GM18868 (cell line): ENCODE data around the gene WWOX.

ENCODE experiments used
- ATAC-seq: cut with Tn5 transposase; IDR thresholded peaks from one replicate; pipeline ENCODE4 v1.9.1; 2021; ENCODE audit warnings: mild to moderate bottlenecking, moderate library complexity; ENCODE audit not compliant: unreplicated experiment

Gene WWOX

DNA sequence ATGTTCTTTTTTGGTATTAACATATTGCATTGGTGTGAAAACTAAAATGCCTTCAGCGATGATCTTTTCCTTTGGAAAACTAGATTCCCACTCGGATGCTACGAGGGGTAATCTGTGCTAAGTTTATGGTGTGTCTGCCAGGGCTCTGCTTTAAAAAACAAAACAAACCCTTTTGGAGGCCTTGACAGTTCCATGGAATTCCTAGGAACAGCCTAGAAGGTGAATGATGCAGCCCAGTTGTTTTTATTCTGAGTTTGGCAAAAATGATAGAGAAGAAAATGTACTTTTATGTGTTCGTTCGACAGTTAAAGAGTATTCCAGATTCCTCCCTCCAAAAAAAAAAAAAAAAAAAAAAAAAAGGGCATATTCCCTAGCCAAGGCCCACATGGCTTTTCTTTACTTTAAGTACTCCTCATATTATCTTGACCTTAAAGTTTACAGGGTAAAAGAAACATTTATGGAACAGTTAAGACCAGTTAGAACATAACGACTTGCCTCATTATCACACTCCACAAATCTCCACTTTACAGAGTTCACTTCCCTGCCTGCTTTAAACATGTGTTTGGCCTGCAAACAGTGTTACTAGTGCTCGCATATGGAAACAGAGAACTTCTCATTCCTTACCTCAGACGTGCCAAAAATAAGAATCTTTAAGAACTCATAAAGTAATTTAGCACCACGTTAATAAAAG is 159.1 kb downstream of the WWOX start:
- ATAC-seq = no peak

DNA sequence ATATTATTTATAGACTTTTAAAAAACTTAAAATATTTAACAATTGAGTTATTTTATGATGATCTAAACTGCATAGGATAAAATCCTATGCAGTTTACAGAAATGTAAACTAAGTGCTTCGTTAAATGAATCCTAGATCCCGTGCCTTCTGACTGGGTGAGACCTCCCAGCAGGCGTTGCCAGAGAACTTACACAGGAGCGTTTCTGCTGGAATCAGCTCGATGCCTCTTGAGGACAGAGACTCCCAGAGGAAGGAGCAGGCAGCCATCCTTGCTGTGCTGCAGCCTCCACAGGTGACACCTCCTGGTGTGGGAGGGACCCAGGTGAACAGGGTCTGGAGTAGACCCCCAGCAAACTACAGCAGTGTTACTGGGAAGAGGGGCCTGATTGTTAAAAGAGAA is 160.4 kb downstream of the WWOX start:
- no peak for ATAC-seq

DNA sequence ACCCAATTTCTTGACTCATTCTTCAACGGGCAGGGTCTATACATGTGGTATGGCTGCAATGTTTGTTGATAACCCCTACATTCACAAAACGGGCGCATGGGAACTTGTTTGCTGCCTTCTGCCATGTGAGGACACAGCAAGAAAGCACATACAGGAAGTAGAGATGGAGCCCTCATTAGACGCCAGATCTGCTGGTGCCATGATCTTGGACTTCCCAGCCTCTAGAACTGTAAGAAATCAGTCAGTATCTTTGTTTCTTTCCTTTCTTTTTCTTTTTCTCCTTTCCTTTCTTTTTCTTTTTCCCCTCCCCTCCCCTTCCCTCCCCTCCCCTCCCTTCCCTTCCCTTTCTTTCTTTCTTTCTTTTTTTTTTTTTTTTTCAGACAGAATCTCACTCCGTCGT is 165.2 kb downstream of the WWOX start:
- no peak for ATAC-seq

DNA sequence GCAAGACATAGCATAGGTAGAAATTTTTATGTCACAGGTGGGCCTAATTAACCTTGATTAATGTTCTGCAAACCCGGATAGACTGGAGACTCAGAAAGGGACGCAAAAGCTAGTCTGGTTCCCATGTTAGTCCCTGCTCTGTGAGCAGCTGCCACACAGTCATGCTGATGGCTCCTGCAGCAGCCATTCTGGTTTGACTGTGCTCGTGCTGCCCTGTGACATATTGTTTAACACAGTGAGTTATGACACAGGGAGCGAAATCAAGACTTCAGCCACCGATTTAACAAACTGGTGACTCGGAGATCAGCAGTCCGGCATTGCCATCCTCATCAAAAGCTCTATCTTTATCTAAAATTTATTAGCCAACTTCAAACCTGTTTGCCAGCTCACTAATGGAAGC is 169.8 kb downstream of the WWOX start:
- ATAC-seq = no peak

DNA sequence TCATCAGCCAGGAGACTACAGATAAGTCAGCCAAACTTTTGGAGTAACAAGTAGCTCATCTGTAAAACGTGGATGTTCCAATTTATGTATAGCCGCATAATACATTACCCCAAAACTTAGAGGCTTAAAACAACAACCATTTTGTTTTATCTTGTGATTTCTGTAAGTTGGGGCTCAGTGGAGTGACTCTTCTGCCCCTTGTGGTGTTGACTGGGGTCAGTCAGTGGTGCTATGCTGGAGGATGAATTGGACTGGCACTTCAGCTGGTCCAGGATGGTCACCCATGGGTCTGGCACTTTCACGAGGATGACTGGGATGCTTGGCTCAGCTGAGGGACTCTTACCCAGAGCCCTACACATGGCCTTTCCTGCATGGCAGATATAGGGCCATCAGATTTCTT is 172.5 kb downstream of the WWOX start:
- no peak for ATAC-seq

DNA sequence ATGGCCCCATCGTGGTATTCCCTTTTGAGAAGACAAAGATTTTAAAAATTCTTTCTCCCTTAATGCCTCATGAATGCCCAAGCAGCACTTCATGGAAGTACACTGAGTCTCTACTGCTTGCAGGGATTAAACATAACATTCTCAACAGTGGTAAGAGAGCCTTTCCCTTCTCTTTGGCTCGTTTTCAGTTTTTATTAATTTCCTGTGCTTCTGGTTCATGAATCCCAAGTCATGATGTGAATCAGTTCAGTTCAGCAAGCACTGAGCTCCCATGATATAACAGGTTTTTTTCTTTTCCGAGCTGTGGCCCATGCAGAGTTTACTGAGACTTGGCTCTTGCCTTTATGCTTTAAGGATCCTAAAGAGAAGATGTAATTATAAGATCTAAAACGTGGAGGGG is 175.3 kb downstream of the WWOX start:
- ATAC-seq = no peak

DNA sequence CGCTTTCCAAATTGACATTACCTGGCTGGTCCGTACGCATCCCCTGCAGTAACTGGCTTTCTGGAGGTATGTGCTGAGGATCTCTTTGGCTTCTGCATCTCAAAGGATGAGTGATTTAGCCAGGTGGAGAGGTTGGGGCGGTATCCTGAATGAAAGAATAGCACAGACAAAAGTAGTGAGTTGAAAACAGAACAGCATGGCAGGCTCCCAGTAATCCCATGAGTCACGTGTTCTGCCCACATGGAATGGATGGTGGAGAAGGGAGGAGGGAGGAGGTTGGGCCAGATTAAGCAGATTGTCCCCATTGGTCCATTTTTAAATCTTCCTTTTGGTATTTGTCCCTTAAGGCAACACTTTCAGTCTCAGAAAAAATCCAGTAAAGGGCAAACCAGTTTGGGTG is 176.0 kb downstream of the WWOX start:
- ATAC-seq = no peak

DNA sequence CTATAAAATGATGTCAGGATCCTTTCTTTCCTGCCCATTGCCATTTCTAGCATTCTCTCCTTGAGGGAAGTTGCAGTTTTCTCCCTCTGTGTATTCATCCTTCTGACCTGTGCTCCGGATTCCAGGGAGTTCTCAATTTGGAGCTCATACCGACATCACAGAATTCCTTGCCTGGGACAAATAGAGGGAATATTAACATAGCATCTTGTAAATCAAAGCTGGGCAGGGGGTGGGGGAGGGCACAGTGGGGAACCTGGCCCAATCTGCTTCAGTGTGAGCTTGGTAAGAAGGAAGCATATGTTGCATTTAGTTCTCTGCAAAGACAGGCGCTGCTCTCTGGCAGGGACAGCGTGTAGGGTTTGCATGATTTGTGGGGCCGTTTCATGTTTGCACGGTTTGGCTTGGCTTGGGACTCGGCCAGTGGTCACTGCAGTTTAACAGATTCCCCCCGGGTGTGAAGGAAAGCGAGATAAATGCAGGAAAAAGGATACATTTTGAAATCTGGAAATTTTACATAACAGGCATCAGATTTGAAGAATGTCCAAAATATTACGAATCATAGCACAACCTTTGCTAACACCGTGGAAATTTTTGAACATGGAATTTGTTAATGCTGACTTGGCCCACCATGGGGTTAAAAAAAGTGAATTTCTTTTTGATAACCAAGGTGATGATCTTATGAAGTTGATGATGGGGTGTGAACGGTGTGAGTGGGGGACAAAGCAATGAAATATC is 178.0 kb downstream of the WWOX start:
- no peak for ATAC-seq

DNA sequence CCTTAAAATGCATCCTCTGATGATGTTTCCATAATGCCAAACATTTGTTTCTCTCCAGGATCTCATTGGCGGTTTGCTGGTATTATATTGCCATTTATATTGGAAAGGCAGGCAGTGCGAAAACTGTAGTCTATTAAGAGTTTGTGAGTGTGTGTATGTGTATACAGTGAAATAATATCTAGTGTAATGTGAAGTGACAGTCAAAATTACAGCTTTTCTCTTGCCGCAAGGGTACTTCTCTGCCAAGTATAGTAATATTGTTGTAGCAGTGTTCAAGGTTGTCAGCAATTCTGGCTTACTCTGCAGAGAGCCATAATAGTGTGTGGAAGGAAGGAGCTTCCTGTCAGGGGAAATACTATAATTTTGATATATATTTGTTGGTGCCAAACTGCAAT is 178.6 kb downstream of the WWOX start:
- no peak for ATAC-seq

DNA sequence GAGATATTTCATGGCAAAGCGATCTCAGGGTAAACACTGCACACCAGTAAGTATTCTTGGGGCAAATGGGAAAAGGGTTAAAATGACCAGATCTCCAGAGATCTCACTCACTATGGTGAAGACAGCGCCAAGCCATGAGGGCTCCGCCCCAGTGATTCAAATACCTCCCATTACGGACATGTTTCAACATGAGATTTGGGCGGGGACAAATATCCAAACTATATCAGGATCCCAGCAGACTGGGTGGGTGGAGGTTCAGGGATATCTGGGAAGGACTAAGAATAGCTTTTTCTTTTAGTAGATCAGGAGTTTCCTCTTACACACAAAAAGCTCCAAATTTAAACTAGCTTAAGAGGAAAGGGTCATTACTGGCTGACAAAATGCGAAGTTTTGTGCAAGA is 181.7 kb downstream of the WWOX start:
- ATAC-seq = no peak

DNA sequence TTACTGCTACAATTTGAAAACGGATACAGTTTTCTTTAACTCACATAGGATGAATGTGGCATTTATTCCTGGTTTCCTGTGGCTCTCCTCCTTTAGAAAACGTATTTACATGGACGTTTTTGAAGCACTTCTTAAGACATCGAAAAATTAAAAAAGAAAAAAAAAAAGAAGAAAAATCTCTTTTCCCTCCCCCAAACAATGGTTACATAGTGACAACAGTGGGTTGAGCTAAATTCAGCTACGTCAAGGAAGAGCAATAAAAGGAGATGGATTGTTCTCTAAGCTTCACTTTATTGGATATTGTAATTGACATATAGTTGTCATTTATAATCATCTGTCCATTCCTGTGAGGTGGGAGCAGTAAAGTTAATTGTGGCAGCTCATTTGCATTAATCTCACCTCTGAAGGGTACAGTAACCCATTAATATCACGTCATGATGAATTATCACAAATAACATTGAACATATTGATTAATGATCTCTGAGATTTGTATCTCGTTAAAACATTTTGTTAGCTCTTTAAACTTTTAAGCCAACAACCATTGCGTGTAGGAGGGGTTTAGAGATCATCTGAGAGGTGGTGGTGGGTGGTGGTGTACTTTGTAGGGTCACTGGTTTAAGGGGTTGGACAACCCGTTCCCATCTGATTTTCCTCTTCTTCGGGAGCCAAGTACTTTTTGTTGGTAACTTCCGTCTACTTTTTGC is 184.2 kb downstream of the WWOX start:
- no peak for ATAC-seq

DNA sequence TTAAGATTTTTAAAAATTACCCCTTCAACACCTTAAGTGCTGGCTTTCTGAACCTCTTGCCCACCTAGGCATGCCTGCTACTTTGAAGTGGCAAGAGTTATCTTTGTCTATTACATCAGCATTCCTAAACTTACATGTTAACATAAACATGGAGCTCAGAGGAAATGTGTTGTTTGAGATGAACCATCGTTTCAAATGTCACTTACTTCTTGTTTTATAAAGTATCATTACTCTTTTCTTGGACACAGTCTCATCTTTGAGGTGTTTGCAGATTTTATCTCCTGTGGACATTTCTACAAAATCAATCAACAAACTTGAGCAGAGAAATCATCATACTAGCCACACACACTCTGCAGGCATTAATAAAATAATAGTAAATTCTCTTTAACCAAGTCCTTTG is 184.9 kb downstream of the WWOX start:
- ATAC-seq = no peak

DNA sequence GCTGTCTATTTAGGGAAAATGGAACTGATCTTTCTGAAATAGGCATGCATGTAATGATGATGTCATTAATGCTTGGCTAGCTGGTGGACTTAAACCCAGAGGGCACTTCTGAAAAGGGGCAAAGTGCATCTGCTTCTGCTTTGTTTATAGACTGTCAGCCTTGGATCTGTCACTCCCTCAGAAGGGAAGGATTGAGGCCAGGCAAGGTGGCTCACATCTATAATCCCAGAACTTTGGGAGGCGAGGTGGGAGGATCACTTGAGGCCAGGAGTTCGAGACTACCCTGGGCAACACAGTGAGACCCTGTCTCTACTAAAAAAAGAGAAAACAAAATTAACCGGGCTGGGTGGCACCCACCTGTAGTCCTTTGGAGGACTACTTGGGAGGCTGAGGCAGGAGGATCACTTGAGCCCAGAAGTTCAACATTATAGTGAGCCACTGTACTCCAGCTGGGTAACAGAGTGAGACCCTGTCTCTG is 185.5 kb downstream of the WWOX start:
- no peak for ATAC-seq

DNA sequence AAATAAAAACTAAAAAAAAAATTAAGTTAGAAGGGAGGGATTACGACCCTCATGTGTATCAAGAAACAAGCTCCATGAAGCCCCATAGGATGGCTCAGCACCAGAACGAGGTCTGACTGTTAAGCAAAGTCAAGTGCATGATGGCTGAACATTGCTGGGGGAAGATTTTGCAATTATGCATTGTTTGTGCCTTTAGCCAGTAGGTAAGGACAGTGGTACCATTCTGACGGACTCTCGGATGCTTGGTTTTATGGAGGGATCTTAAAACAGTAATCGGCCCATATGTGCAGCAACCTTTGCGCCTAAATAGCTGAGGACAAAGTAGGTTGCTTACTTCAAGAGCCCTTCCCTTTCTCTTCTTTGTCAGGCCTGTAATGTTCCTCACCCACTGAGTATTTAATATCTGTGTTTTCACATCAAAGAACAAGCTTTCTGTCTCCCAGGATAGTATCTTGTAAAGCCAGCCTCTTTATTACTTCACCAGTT is 186.0 kb downstream of the WWOX start:
- ATAC-seq = no peak

DNA sequence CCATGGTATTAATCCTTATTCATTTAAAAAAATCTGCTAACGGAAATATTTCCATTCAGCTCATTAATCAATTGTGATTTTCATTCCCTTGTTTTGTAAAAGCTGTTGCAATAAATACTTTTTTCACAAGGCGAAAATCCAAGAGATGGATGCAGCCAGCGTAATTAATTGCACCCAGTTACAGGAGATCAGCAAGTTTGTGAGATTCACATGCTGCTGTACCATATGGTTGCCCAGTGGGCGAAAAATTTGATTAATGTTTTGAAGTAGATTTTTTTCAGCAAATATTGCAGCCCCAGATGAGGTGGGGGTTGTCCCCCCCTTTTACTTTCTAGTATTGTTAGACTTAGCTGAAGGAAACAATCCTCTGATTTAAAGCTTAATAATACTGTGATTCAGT is 186.6 kb downstream of the WWOX start:
- ATAC-seq = no peak

DNA sequence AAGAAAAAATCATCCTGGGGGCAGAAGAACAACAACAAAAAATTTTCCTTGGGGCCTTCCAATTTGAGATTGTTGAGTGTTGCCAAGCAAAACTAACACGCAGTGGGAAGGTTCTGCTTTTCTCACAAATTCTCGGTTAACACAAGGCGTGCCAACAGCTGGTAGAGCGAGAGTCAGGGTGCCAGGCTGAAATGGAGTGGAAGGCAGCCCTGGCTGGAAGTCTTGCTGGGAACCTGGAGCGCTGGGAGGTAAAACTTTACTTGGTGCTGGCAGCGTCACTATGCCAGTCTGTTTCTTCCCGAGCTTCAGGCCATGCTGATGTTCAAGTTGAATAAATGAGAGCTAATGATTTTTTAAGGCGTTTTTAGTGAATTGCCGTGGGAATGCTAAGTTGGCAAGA is 189.4 kb downstream of the WWOX start:
- ATAC-seq = no peak

DNA sequence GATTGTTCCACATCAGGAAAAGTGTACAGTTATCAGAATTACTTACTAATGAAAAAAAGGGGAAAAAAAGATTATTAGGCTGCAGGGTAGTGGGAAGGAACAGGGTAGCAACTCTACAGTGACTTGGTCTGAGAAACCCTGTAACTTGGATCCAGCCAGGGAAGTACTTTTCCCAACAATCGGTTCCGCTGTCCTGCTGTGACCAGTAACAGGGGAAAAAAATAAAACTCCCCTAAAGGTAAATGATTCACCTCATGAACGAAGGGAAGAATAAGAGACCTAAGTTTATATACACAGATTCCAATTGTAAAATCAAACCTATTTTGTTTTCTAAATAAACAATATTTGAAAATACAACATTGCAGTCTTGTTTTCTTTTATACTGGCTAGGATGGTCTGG is 189.9 kb downstream of the WWOX start:
- ATAC-seq = no peak

DNA sequence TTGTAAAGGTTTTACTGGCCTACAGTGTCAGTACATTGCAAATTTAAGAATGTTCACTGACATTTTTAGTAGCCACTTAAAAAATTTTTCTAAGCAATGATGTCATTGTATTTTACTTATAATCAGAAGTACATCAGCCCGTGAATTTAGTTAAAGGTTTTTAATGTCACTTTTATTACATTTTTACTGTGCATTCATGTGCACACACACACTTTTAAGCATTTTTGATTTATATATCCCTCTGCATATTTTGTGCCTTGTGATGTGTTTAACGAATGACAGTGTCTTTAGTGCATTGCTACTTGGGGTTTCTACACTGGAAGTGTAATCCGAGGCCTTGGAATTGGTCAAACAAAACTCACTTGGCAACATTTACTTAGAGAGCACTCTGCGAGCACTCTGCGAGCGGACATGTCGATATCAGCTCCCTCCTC is 190.4 kb downstream of the WWOX start:
- no peak for ATAC-seq

DNA sequence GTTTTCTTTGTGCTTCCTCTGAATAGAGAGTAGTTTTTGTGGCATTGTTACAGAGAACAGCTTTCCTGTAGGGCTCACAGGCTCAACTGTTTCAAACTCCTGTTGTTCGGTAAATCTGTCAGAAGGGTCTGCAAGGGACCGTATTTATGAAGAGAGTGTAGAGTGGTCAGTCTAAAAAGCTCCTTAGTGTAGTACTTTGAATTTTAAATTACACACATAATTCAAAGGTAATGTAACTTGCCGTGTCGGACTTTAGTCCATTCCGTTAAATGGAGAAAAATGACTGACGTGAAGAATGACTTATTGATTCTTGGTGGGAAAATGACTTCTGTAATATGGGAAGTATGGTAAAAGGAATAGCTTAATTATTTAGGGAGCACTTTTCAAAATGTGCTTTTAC is 190.9 kb downstream of the WWOX start:
- ATAC-seq = no peak

DNA sequence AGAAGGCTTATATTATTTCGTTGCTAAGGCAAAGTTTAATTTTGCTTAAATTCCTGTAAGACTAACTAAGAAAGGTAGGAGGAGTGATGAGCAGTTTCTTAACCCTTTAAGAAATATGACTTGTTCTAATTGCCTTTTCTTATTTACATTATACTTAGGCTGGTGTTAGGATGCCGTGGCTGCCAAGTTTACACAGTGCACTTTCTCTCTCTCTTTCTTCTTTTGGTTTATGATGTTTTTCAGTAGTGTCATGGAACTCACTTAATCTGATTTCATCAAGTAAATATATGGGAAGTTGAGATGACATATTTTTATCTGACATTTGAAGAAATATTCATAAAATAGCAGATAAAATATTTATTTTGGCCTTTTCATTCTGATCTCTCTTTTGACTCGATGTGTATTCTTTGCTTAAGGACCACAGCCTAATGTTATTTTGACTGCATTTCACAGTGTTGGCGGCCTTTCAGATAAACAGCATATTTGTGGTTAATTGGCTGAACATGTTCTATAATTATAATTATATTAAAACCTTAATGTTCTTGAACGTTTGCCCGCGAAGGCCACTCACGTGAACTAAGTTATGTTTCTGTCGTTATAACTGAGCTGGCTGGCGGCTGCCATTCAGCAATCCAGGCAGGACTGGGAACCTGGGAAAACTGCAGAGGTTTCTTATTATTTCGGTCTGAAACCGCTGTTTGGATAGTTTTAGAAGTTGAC is 191.6 kb downstream of the WWOX start:
- no peak for ATAC-seq

DNA sequence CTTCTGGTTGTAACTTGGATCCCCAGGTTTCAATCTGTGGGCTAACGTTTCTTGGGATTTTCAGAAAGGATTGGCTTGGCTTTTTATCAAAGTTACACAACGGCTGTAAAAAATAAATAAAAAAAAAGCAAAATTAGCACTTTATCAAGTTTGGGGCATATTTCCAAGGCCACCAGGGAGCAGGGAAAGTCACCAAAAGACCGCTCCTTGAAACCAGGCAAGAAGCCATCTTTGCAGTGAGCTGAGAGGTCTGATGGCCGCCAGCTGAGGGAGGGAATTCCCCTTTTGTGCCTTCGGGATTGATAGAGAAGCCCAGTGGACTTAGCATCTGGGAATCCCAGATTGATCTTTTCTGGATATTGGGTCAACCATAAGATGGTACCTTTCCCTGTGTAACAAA is 192.2 kb downstream of the WWOX start:
- no peak for ATAC-seq
